A673 (cell line): ENCODE measurements around the gene NKX1-1. TPM values are rescaled to one million over a fixed set of nuclear protein-coding genes. Genes with fewer than 3 reads are reported as not detected.
A peak's percentile ranks its signal among the peaks of the same experiment; 100 is the strongest.

Experiments used
- BruUV-seq: library from RNA; stranded (reverse); fragments of 400-500 nt; replicated peaks from 2 replicates; lab custom pipeline; 2021; lab: Mats Ljungman, UMichigan
- CTCF ChIA-PET: fragments of 300-600 bp; sonication (Branson Sonifier 250); formaldehyde crosslinking; loops from one replicate; lab custom pipeline; 2022; ENCODE audit warnings: antibody characterized with exemption; lab: Charles Lee
- POLR2A ChIA-PET: fragments of 300-600 bp; sonication (Branson Sonifier 250); formaldehyde crosslinking; loops from one replicate; lab custom pipeline; 2022; ENCODE audit warnings: antibody characterized with exemption; ENCODE audit not compliant: low non-redundant PET; lab: Charles Lee
- DNase-seq: peaks from one replicate; pipeline ENCODE4 v3.0.0-alpha.2; 2015; ENCODE audit warnings: low spot score
- H3K27ac ChIP-seq: fragments of 200-600 bp; sonication (generic); 2 replicates; pipeline ENCODE4 v1.5.1; 2016; ENCODE audit warnings: mixed run types, low read depth, mild to moderate bottlenecking, mixed read lengths, antibody characterized with exemption, low read length; ENCODE audit not compliant: poor library complexity, severe bottlenecking
- H3K27me3 ChIP-seq: fragments of 200-600 bp; sonication (generic); replicated peaks from 2 replicates; pipeline ENCODE4 v1.6.1; 2017; ENCODE audit warnings: mixed run types, low read depth, mild to moderate bottlenecking, mixed read lengths, antibody characterized with exemption, low read length; ENCODE audit not compliant: insufficient read depth, poor library complexity
- H3K36me3 ChIP-seq: fragments of 200-600 bp; sonication (generic); 2 replicates; pipeline ENCODE4 v1.6.1; 2016; ENCODE audit warnings: mixed run types, mild to moderate bottlenecking, mixed read lengths, antibody characterized with exemption, low read length; ENCODE audit not compliant: insufficient read depth, poor library complexity, severe bottlenecking
- H3K4me1 ChIP-seq: fragments of 200-600 bp; sonication (generic); 2 replicates; pipeline ENCODE4 v1.6.1; 2017; ENCODE audit warnings: mixed run types, mild to moderate bottlenecking, mixed read lengths, antibody characterized with exemption, low read length; ENCODE audit not compliant: insufficient read depth, poor library complexity, severe bottlenecking
- H3K4me3 ChIP-seq: fragments of 200-600 bp; sonication (generic); 2 replicates; pipeline ENCODE4 v1.5.1; 2016; ENCODE audit warnings: low read depth, mixed run types, mild to moderate bottlenecking, mixed read lengths, low read length; ENCODE audit not compliant: poor library complexity, severe bottlenecking
- H3K9me3 ChIP-seq: fragments of 200-600 bp; sonication (generic); 2 replicates; pipeline ENCODE4 v1.6.1; 2016; ENCODE audit warnings: mixed run types, low read depth, mild to moderate bottlenecking, mixed read lengths, antibody characterized with exemption, low read length; ENCODE audit not compliant: poor library complexity, severe bottlenecking
- EZH2 ChIP-seq: fragments of 200-600 bp; sonication (generic); IDR thresholded peaks from 2 replicates; pipeline ENCODE4 v1.6.1; 2017; ENCODE audit warnings: borderline replicate concordance, low read depth, mild to moderate bottlenecking, mixed read lengths, antibody characterized with exemption, low read length; ENCODE audit not compliant: poor library complexity, severe bottlenecking
- intact Hi-C: fragments of 100-400 bp; cut with micrococcal nuclease; formaldehyde crosslinking; loops from one replicate; pipeline ENCODE4 v1.10.0; 2022; ENCODE audit not compliant: unreplicated experiment
- total RNA-seq: library from RNA; stranded (reverse); gene quantifications from 2 replicates; pipeline ENCODE4 v1.2.3, GENCODE V29; 2021
- TF ChIP-seq, protein P1 (sequence below): fragments of 300-800, 200-600 bp; sonication (generic); conservative IDR thresholded peaks from 2 replicates; pipeline ENCODE4 v1.5.1; 2017; ENCODE audit warnings: low read depth, mild to moderate bottlenecking, antibody characterized with exemption, low read length, moderate library complexity, mixed read lengths

NKX1-1 gene
- total RNA-seq, 1 experiment from 2014 or later: not detected

DNA sequence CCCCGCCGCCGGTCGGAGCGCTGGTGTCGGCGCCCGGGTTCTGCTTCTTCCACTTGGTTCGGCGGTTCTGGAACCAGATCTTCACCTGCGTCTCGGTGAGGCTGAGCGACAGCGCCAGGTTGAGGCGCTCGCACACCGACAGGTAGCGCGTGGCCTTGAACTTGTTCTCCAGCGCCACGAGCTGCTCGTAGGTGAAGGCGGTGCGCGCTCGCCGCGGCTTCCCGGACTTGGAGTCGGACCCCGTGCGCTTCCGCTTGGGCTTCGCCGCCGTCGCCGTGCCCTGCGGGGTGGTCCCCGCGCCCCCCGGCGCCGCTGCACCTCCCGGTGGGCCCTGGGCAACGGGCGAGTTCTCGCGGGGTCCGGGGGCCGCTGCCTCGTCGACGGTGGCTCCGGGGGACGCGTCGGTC, 3.1 kb downstream of the NKX1-1 start:
- no TSS peak for BruUV-seq
- CTCF ChIA-PET: no interaction called here
- Histone ChIP-seq H3K4me1 (no peaks in the 10 kb centered on the region), H3K36me3 (no peaks in the 10 kb centered on the region), H3K4me3 (no peak overlapping the region), H3K27me3 (peaks cover 78% of the 10 kb centered on the region), H3K27ac (no peak overlapping the region), H3K9me3 (no peaks in the 10 kb centered on the region)
- POLR2A ChIA-PET: no interaction called here
- intact Hi-C loops: no loop called here
- DNase-seq: no peak
- TF ChIP-seq EZH2: no peak
- TF ChIP-seq, protein P1, sequence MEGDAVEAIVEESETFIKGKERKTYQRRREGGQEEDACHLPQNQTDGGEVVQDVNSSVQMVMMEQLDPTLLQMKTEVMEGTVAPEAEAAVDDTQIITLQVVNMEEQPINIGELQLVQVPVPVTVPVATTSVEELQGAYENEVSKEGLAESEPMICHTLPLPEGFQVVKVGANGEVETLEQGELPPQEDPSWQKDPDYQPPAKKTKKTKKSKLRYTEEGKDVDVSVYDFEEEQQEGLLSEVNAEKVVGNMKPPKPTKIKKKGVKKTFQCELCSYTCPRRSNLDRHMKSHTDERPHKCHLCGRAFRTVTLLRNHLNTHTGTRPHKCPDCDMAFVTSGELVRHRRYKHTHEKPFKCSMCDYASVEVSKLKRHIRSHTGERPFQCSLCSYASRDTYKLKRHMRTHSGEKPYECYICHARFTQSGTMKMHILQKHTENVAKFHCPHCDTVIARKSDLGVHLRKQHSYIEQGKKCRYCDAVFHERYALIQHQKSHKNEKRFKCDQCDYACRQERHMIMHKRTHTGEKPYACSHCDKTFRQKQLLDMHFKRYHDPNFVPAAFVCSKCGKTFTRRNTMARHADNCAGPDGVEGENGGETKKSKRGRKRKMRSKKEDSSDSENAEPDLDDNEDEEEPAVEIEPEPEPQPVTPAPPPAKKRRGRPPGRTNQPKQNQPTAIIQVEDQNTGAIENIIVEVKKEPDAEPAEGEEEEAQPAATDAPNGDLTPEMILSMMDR: no peak

DNA sequence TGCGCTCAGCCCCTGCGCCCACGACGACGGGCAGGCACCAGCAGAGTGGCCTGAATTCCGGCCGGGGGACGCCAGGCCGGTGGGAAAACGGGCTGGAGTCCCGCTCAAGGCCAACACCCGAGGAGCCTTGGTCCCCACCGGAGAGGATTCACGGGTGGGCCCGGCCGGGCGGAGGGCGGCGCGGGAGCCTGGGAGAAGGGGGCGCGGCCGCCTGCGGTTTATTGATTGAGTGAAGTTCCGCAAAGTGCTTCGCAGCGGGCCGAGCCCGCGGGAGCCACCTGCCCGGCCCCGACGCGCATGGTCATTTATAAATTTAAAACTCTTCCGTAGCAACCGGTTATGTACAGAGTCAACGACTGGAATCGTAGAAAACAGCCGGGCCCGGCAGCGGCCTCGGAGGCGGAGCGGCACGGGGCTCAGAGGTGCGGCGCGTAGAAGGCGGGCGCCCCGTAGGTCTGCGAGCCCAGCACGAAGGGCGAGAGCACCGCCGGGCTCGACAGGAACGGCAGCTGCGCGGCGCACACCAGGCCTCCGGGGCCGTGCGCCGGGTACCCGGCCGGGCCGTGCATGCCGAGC, 3.6 kb downstream of the NKX1-1 start:
- BruUV-seq: no TSS peak
- intact Hi-C loops: no loop called here
- H3K27ac ChIP-seq: no peak overlapping the region
- H3K9me3 ChIP-seq: peaks cover under 1% of the 10 kb centered on the region
- H3K27me3 ChIP-seq: peaks cover 74% of the 10 kb centered on the region
- peak; percentile 98 for TF ChIP-seq EZH2
- TF ChIP-seq, protein P1: no peak
- no peaks in the 10 kb centered on the region for H3K36me3 ChIP-seq
- no peak overlapping the region for H3K4me3 ChIP-seq
- H3K4me1 ChIP-seq: no peaks in the 10 kb centered on the region
- no peak for DNase-seq
- ChIA-PET POLR2A (no interaction called here), CTCF (no interaction called here)

DNA sequence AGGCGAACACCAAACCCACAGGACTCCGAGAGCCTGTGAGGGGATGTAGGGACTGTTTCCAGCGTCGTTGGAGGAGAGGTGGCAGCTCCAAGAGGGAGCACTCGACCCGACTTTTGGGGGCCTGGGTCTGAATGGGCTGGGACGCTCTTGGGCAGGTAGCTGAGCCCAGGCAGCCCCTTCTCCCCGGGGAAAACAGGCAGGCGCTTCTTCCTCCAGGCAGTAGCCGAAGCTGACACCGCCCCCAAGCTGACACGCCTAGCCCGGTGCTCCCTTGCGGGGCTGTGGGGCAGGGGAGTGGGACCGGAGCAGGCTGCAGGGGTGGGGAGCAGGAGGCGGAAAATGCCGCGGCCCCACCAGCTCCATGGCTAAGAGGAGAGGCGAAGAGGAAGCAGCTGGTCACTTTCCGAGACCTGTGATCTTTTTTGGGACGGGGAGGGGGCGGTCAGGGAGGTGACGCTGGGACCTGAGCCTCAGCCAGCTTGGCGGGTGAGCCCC, 4.2 kb downstream of the NKX1-1 start:
- CTCF ChIA-PET: interaction anchor here (0.6 kb wide), 1 partner anchor 107 kb away, joined by 7 read pairs; no protein-coding TSS in a partner anchor

More for the DNA sequence above, 4.2 kb downstream of the NKX1-1 start:
- DNase-seq: no peak
- H3K36me3 ChIP-seq: no peaks in the 10 kb centered on the region
- intact Hi-C loops: no loop called here
- H3K27me3 ChIP-seq: peaks cover 68% of the 10 kb centered on the region
- no peak overlapping the region for H3K27ac ChIP-seq
- H3K4me3 ChIP-seq: no peak overlapping the region
- peaks cover 6% of the 10 kb centered on the region for H3K9me3 ChIP-seq
- POLR2A ChIA-PET: no interaction called here
- TF ChIP-seq EZH2: no peak
- BruUV-seq: no TSS peak
- H3K4me1 ChIP-seq: no peaks in the 10 kb centered on the region
